ENCODE data around the gene SDF2. TPM values are rescaled to one million over a fixed set of nuclear protein-coding genes. Genes with fewer than 3 reads are reported as not detected.
A peak's percentile ranks its signal among the peaks of the same experiment; 100 is the strongest.

The SDF2 gene
- total RNA-seq, 1 donor from 2014 or later: 49.2 TPM

DNA sequence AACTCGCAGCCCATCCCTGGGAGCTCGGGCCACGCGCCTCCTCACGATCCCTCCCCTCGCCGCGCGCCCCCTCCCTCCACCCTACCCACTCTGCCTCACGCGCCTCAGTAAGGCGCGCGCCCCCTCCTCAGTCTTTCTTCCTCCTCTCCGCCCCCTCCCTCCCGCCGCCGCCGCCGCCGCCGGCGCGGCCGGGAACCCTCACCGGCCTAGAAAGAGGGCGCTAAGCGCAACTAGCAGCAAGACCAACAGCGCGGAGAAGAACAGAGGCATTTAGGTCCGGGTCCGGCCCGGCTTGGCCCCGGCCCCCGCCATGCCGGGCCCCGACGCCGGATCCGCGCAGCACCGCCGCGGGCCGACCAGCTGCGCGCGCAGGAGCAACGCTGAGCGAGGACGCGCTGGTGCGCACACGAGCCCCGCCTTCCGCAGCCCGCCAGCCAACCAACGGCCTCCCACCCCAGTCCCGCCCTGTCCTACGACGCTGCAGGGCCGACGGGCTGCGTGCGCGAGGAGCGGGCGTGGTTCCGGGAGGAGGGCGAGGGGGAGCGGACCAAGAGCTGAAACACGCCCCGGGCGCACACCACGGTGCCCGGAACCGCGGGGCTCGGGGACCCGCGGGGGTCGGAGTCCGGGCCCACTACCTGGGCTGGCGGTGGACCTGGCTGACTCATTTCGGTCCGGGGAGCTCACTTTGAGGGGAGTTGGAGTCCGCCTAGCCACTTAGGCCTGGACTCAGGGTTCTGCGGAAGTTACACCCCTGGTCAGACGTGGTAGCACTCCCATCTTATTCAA is 16.7 kb downstream of the SDF2 start, which contains the start of gene BLTP2:
Gene BLTP2 (minus strand): TSS at position 372 of the 789 bp plus-strand sequence. CDS start 102 bp downstream, at position 270.
- peak within 1 kb of the TSS; percentile 86 for H3K27ac Mint-ChIP-seq
- H3K4me3 Mint-ChIP-seq (ENCODE audit: low read depth): peak within 1 kb of the TSS; percentile 94
- peak; percentile 94 for DNase-seq (ENCODE audit: low spot score)
- H3K27me3 Mint-ChIP-seq (ENCODE audit: low read depth): no peaks in the 10 kb centered on the region
- peaks cover 65% of the 10 kb centered on the region for H3K36me3 Mint-ChIP-seq (ENCODE audit: low read depth)
- peaks cover 35% of the 10 kb centered on the region for H3K4me1 Mint-ChIP-seq (ENCODE audit: low read depth)
- no peaks in the 10 kb centered on the region for H3K9me3 Mint-ChIP-seq
- intact Hi-C loops (cut with micrococcal nuclease): loop anchor here (2.0 kb wide), 2 partner anchors 46 to 74 kb away; partner anchors contain the start of genes RPL23A and SPAG5

GRCh38 chr17:28643983-28644786 is 17.5 kb downstream of the SDF2 start:
- DNase-seq (ENCODE audit: low spot score): no peak
- peaks cover 71% of the 10 kb centered on the region for H3K36me3 Mint-ChIP-seq (ENCODE audit: low read depth)
- peaks cover 35% of the 10 kb centered on the region for H3K4me1 Mint-ChIP-seq (ENCODE audit: low read depth)
- H3K27ac Mint-ChIP-seq: peak overlapping the region; percentile 86
- no peaks in the 10 kb centered on the region for H3K27me3 Mint-ChIP-seq (ENCODE audit: low read depth)
- H3K9me3 Mint-ChIP-seq: no peaks in the 10 kb centered on the region
- intact Hi-C loops (cut with micrococcal nuclease): loop anchor here (2.0 kb wide), 2 partner anchors 45 to 75 kb away; partner anchors contain the start of genes RPL23A and SPAG5
- peak overlapping the region; percentile 94 for H3K4me3 Mint-ChIP-seq (ENCODE audit: low read depth)

GRCh38 chr17:28641579-28641978 is 20.1 kb downstream of the SDF2 start:
- intact Hi-C loops (cut with micrococcal nuclease): no loop called here
- no peak for DNase-seq (ENCODE audit: low spot score)
- peaks cover 31% of the 10 kb centered on the region for H3K4me1 Mint-ChIP-seq (ENCODE audit: low read depth)
- H3K27me3 Mint-ChIP-seq (ENCODE audit: low read depth): no peaks in the 10 kb centered on the region
- no peak overlapping the region for H3K4me3 Mint-ChIP-seq (ENCODE audit: low read depth)
- no peak overlapping the region for H3K27ac Mint-ChIP-seq
- no peaks in the 10 kb centered on the region for H3K9me3 Mint-ChIP-seq
- H3K36me3 Mint-ChIP-seq (ENCODE audit: low read depth): peaks cover 78% of the 10 kb centered on the region

GRCh38 chr17:28635506-28635905 is 26.2 kb downstream of the SDF2 start:
- H3K4me3 Mint-ChIP-seq (ENCODE audit: low read depth): no peak overlapping the region
- H3K9me3 Mint-ChIP-seq: no peaks in the 10 kb centered on the region
- DNase-seq (ENCODE audit: low spot score): no peak
- H3K4me1 Mint-ChIP-seq (ENCODE audit: low read depth): peaks cover 8% of the 10 kb centered on the region
- peaks cover 97% of the 10 kb centered on the region for H3K36me3 Mint-ChIP-seq (ENCODE audit: low read depth)
- intact Hi-C loops (cut with micrococcal nuclease): no loop called here
- no peaks in the 10 kb centered on the region for H3K27me3 Mint-ChIP-seq (ENCODE audit: low read depth)
- H3K27ac Mint-ChIP-seq: no peak overlapping the region

GRCh38 chr17:28634206-28634865 is 27.4 kb downstream of the SDF2 start:
- H3K27ac Mint-ChIP-seq: no peak overlapping the region
- intact Hi-C loops (cut with micrococcal nuclease): no loop called here

GRCh38 chr17:28626818-28627217 is 34.9 kb downstream of the SDF2 start:
- no peak overlapping the region for H3K27ac Mint-ChIP-seq
- no peaks in the 10 kb centered on the region for H3K27me3 Mint-ChIP-seq (ENCODE audit: low read depth)
- H3K4me1 Mint-ChIP-seq (ENCODE audit: low read depth): peaks cover 4% of the 10 kb centered on the region
- H3K9me3 Mint-ChIP-seq: no peaks in the 10 kb centered on the region
- no peak overlapping the region for H3K4me3 Mint-ChIP-seq (ENCODE audit: low read depth)
- intact Hi-C loops (cut with micrococcal nuclease): no loop called here
- peaks cover 76% of the 10 kb centered on the region for H3K36me3 Mint-ChIP-seq (ENCODE audit: low read depth)
- no peak for DNase-seq (ENCODE audit: low spot score)

More at GRCh38 chr17:28634206-28634865, 27.4 kb downstream of the SDF2 start:
- H3K9me3 Mint-ChIP-seq: no peaks in the 10 kb centered on the region
- peaks cover 92% of the 10 kb centered on the region for H3K36me3 Mint-ChIP-seq (ENCODE audit: low read depth)
- H3K4me1 Mint-ChIP-seq (ENCODE audit: low read depth): peaks cover 6% of the 10 kb centered on the region
- no peaks in the 10 kb centered on the region for H3K27me3 Mint-ChIP-seq (ENCODE audit: low read depth)
- no peak overlapping the region for H3K4me3 Mint-ChIP-seq (ENCODE audit: low read depth)
- DNase-seq (ENCODE audit: low spot score): no peak

DNA sequence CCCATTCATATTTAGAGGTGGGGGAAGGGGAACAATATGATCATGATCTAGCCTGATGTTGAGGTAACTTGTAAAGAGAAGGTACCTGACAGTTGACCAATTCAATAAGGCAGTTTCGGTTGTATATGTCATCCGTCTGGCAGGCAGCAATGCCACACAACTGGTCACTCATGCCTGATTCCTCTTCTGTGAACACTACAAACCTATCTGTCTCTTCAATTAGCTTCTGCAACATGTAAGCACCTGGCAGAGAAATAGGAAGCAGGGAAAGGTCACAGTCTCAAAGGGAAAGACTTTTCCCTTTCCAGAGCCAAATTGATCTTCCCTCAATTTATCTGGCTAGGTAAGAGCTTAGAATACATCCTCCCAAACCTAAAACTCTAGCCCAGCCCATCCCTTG is 37.6 kb downstream of the SDF2 start:
- peaks cover 86% of the 10 kb centered on the region for H3K36me3 Mint-ChIP-seq (ENCODE audit: low read depth)
- H3K4me1 Mint-ChIP-seq (ENCODE audit: low read depth): peaks cover 4% of the 10 kb centered on the region
- intact Hi-C loops (cut with micrococcal nuclease): loop anchor here (5.0 kb wide), 1 partner anchor 48 kb away; no protein-coding TSS in a partner anchor
- DNase-seq (ENCODE audit: low spot score): no peak
- H3K27ac Mint-ChIP-seq: no peak overlapping the region
- no peaks in the 10 kb centered on the region for H3K9me3 Mint-ChIP-seq
- H3K27me3 Mint-ChIP-seq (ENCODE audit: low read depth): no peaks in the 10 kb centered on the region
- H3K4me3 Mint-ChIP-seq (ENCODE audit: low read depth): no peak overlapping the region

DNA sequence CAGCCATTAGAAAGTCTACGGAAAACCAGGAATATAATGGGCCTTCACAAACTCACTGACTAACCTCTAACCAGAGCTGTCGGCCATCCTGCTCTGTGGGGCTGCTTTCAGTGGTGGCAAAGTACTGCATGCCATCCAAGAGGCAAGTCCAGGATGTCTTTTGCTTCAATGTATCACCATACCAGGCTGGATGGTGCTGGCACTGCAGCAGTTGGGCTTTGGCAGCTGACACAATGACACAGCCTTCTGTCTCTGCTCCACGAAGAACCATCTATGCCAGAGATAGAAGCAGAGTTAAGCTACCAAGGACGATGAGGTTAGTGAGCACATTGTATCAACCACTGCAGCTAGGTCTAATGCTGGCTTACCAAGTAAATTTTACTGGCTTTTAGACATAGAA is 38.0 kb downstream of the SDF2 start:
- intact Hi-C loops (cut with micrococcal nuclease): loop anchor here (5.0 kb wide), 1 partner anchor 49 kb away; no protein-coding TSS in a partner anchor
- no peak for DNase-seq (ENCODE audit: low spot score)
- no peak overlapping the region for H3K4me3 Mint-ChIP-seq (ENCODE audit: low read depth)
- H3K27me3 Mint-ChIP-seq (ENCODE audit: low read depth): no peaks in the 10 kb centered on the region
- H3K27ac Mint-ChIP-seq: no peak overlapping the region
- H3K36me3 Mint-ChIP-seq (ENCODE audit: low read depth): peaks cover 90% of the 10 kb centered on the region
- no peaks in the 10 kb centered on the region for H3K9me3 Mint-ChIP-seq
- peaks cover 4% of the 10 kb centered on the region for H3K4me1 Mint-ChIP-seq (ENCODE audit: low read depth)

DNA sequence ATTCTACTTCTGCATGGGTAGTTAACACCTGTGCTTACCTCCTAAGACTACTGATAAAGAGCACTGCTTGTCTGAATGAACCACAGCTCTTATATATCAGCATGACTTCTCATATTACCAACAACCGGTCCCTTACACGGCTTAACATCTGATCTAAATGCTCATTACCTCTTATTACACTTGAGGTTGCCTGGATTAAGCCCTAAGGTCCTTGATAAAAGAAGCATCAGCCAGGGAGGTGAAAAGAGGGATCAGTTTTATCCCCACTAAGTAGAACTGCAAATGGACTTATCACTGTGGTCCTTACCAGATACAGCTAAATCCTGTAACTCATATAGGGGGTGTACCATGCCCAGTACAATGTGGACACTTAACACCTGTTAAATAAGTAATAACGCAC is 39.5 kb downstream of the SDF2 start:
- no peak for DNase-seq (ENCODE audit: low spot score)
- Mint-ChIP-seq H3K36me3 (ENCODE audit: low read depth) (peaks cover 89% of the 10 kb centered on the region), H3K4me3 (ENCODE audit: low read depth) (no peak overlapping the region), H3K4me1 (ENCODE audit: low read depth) (peaks cover 4% of the 10 kb centered on the region), H3K9me3 (no peaks in the 10 kb centered on the region), H3K27me3 (ENCODE audit: low read depth) (no peaks in the 10 kb centered on the region), H3K27ac (no peak overlapping the region)
- intact Hi-C loops (cut with micrococcal nuclease): loop anchor here (5.0 kb wide), 1 partner anchor 50 kb away; no protein-coding TSS in a partner anchor

DNA sequence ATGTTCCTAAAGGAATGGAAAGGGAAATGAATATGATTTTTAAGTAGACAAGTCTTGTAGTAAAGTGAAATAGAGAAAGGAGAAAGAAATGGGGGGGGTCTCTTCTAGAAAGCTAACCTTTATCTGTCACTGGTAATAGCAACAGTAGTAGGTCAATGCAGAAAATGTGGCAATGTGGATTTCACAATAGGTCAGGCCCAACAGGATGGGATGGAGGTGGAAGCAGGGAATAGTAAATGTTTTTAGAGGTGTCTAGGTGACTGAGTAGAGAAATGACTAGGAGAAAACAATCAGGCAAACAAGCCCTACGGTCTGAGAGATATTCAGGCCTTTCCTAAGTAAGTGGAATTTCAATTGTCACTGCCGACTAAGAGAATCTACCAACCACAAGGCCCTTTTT is 41.7 kb downstream of the SDF2 start:
- no peak overlapping the region for H3K27ac Mint-ChIP-seq
- no peaks in the 10 kb centered on the region for H3K9me3 Mint-ChIP-seq
- H3K27me3 Mint-ChIP-seq (ENCODE audit: low read depth): no peaks in the 10 kb centered on the region
- peaks cover 92% of the 10 kb centered on the region for H3K36me3 Mint-ChIP-seq (ENCODE audit: low read depth)
- DNase-seq (ENCODE audit: low spot score): no peak
- H3K4me3 Mint-ChIP-seq (ENCODE audit: low read depth): no peak overlapping the region
- no peaks in the 10 kb centered on the region for H3K4me1 Mint-ChIP-seq (ENCODE audit: low read depth)
- intact Hi-C loops (cut with micrococcal nuclease): loop anchor here (5.0 kb wide), 1 partner anchor 52 kb away; no protein-coding TSS in a partner anchor

DNA sequence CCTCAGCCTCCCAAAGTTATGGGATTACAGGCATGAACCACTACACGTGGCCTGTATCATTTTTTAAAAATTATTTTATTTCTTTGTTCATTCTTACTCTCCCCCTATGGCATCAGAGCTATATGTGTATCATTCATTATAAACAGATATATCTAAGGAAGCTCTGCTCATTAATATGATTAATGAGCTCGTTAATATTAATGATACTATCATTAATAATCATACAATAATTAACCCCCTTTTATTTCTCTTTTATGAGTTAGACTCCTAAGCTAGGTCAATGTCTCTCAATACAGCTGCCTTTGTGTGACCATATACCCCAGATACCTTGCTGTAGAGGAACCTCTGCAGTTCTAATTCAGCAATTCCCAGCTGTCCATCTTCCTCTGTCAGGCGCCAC is 43.2 kb downstream of the SDF2 start:
- Mint-ChIP-seq H3K27me3 (ENCODE audit: low read depth) (no peaks in the 10 kb centered on the region), H3K4me1 (ENCODE audit: low read depth) (no peaks in the 10 kb centered on the region), H3K27ac (no peak overlapping the region), H3K9me3 (no peaks in the 10 kb centered on the region), H3K36me3 (ENCODE audit: low read depth) (peaks cover 93% of the 10 kb centered on the region), H3K4me3 (ENCODE audit: low read depth) (no peak overlapping the region)
- no peak for DNase-seq (ENCODE audit: low spot score)
- intact Hi-C loops (cut with micrococcal nuclease): loop anchor here (10.0 kb wide), 1 partner anchor 124 kb away; no protein-coding TSS in a partner anchor

- no peaks in the 10 kb centered on the region for H3K9me3 Mint-ChIP-seq
- H3K4me3 Mint-ChIP-seq (ENCODE audit: low read depth): no peak overlapping the region
- H3K4me1 Mint-ChIP-seq (ENCODE audit: low read depth): no peaks in the 10 kb centered on the region
- no peaks in the 10 kb centered on the region for H3K27me3 Mint-ChIP-seq (ENCODE audit: low read depth)
- no peak for DNase-seq (ENCODE audit: low spot score)
- H3K27ac Mint-ChIP-seq: no peak overlapping the region
- intact Hi-C loops (cut with micrococcal nuclease): loop anchor here (10.0 kb wide), 1 partner anchor 121 kb away; no protein-coding TSS in a partner anchor
- peaks cover 92% of the 10 kb centered on the region for H3K36me3 Mint-ChIP-seq (ENCODE audit: low read depth)
Observed at GRCh38 chr17:28616281-28616680, 45.4 kb downstream of the SDF2 start.

All from activated T-helper 2 cell treated with anti-CD3 and anti-CD28 coated beads, Interferon-gamma antibody, Interleukin-2, Interleukin-4, amounts not matched to agents 10 μg/mL and 5 μg/mL and 100 μg/mL, durations not matched to agents 14 hours and 24 hours and 36 hours (primary cell).